Mucosa of stomach (tissue), 1 donor: ENCODE data around the gene WNT4.

Experiments used
- H3K27me3 ChIP-seq: one replicate; pipeline ENCODE4 v1.7.0; 2013; ENCODE audit warnings: mild to moderate bottlenecking, low read length; ENCODE audit not compliant: control insufficient read depth, insufficient read depth
- H3K36me3 ChIP-seq: one replicate; pipeline ENCODE4 v1.7.0; 2013; ENCODE audit warnings: low read length; ENCODE audit not compliant: control insufficient read depth, insufficient read depth
- H3K4me1 ChIP-seq: one replicate; pipeline ENCODE4 v1.7.0; 2013; ENCODE audit warnings: mild to moderate bottlenecking, low read length; ENCODE audit not compliant: control insufficient read depth, insufficient read depth
- H3K4me3 ChIP-seq: one replicate; pipeline ENCODE4 v1.7.0; 2013; ENCODE audit warnings: low read length
- H3K9ac ChIP-seq: one replicate; pipeline ENCODE4 v1.7.0; 2013; ENCODE audit warnings: mild to moderate bottlenecking, low read length, moderate library complexity
- H3K9me3 ChIP-seq: one replicate; pipeline ENCODE4 v1.7.0; 2013; ENCODE audit warnings: mild to moderate bottlenecking, low read length, moderate library complexity; ENCODE audit not compliant: control insufficient read depth
- donor health status: Pancreatic carcinoma.

WNT4 gene

GRCh38 chr1:22137004-22137720, 5.7 kb downstream of the WNT4 start:
- no peaks in the 10 kb centered on the region for H3K36me3 ChIP-seq
- peaks cover 22% of the 10 kb centered on the region for H3K27me3 ChIP-seq
- peaks cover 6% of the 10 kb centered on the region for H3K4me1 ChIP-seq
- H3K9me3 ChIP-seq, result no peaks in the 10 kb centered on the region
- no peak overlapping the region for H3K9ac ChIP-seq
- H3K4me3 ChIP-seq, result no peak overlapping the region

DNA sequence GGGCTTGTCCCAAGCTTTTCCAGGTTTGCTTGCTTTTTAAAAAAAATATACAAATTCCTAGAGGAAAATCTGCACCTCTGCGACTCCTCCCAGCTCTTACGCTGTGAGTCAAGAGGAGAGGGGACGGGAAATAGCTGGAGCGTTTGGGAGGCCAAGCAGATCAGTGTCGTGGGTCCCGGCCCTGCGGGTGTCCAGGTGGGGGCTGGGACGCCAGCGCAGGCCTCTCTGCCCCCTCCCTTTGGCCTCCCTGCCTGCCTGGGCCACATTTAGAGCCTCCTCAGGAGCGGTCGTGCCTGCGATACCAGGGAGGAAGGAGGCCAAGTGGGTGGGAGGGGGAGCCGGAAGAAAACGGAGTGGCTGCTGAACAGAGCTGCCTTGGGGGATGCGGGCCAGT, 9.0 kb downstream of the WNT4 start:
- Histone ChIP-seq H3K9ac (no peak overlapping the region), H3K4me1 (peaks cover 6% of the 10 kb centered on the region), H3K27me3 (peaks cover 4% of the 10 kb centered on the region), H3K36me3 (no peaks in the 10 kb centered on the region), H3K9me3 (no peaks in the 10 kb centered on the region), H3K4me3 (no peak overlapping the region)

- Histone ChIP-seq H3K9me3 (no peaks in the 10 kb centered on the region), H3K4me1 (peaks cover 5% of the 10 kb centered on the region), H3K36me3 (no peaks in the 10 kb centered on the region), H3K4me3 (no peak overlapping the region), H3K9ac (no peak overlapping the region), H3K27me3 (peaks cover 4% of the 10 kb centered on the region)
Observed at GRCh38 chr1:22133247-22133930, 9.5 kb downstream of the WNT4 start.

DNA sequence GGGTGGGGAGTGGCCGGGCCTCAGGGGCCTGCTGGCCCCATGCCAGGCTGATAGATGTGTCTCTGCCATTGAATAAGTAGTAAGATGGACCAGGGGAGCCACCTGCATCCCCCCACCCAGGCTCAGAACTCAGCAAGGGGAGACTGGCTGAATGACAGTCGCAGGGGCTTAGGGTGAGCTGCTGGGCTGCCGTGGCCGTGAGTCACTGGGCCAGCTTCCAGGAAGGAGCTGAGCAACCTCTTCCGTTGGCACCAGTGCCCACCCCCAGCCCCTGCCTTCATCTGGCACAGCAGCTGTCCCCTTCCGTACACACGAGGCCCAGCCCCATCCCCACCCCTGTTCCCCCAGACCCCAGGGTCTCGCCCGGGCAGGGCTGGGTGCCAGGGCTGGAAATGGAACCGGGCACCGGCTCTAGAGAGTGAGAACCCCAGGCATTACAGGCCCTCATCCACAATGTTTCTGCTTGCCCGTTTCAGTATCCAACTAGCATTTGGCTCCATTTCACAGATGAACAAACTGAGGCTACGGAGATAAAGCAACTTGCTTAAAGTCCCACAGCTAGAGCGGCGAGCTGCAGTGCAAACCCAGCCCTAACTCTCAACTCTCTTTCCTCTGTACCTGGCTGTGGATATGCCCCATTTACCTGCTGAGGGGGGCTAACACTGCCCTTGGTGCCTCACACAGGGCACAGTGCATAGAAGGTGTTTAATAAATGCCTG, 10.2 kb downstream of the WNT4 start:
- no peaks in the 10 kb centered on the region for H3K9me3 ChIP-seq
- H3K27me3 ChIP-seq, result peaks cover 4% of the 10 kb centered on the region
- H3K4me3 ChIP-seq, result no peak overlapping the region
- H3K36me3 ChIP-seq, result no peaks in the 10 kb centered on the region
- H3K4me1 ChIP-seq, result peaks cover 5% of the 10 kb centered on the region
- H3K9ac ChIP-seq, result no peak overlapping the region

DNA sequence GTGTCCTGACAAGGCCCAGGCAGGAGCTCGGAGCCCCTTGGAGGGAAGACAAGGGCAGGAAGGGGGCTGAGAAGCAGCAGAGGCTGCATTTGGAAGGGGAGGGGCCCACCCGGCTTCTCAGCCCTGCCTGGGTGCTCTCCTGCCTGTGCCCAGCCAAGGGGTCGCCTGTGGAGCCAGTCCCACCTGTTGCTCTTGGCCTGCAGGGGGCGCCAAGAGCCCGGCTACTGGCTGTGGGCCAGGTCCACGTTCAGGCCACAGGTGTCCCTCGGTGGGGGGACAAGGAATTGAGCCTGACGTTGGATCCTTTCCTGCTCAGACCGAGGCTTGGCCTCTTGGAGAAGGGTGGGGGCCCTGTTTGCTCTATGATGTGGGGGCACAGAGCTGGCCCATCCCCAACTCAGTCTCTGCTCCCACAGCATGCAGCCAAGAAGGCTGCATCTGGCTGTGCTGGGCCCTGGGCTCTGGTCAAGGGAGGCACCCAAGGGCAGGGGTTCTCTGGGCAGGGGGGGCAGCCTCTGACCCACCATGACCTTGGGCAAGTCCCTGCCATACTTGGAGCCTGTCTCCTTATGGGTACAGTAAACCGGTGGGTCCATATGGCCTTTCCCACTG, 10.9 kb downstream of the WNT4 start:
- Histone ChIP-seq H3K9me3 (no peaks in the 10 kb centered on the region), H3K36me3 (no peaks in the 10 kb centered on the region), H3K9ac (no peak overlapping the region), H3K4me3 (no peak overlapping the region), H3K27me3 (peaks cover 4% of the 10 kb centered on the region), H3K4me1 (peaks cover 5% of the 10 kb centered on the region)

- Histone ChIP-seq H3K36me3 (no peaks in the 10 kb centered on the region), H3K27me3 (peaks cover 4% of the 10 kb centered on the region), H3K4me1 (peaks cover 5% of the 10 kb centered on the region), H3K4me3 (no peak overlapping the region), H3K9ac (no peak overlapping the region), H3K9me3 (no peaks in the 10 kb centered on the region)
Observed at GRCh38 chr1:22131062-22131461, 11.8 kb downstream of the WNT4 start.

DNA sequence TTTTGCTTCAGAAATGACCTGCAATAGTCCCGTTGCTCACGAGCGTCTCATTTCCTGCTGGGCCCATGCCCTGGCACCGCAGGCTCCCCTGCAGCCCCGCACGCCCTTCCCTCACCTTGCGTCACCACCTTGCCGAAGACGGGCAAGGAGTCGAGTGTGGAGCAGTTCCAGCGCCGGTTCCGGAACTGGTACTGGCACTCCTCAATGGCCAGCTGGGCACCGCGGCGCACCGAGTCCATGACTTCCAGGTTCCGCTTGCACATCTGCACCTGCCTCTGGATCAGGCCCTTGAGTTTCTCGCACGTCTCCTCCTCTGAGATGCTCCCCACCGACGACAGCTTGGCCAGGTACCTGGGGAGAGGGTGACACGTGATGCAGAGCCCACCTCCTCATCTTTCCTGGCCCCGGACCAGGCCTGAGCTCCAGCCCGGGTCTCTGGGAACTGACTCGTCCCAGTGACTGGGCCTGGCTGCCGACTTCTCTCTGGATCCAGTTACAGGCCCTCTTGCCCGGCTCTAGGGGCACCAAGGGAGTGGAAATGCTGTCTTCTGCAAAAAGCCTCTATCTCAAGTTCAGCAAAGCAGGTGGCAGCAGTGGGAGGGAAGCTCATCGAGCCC, 13.3 kb downstream of the WNT4 start:
- Histone ChIP-seq H3K9me3 (no peaks in the 10 kb centered on the region), H3K4me3 (no peak overlapping the region), H3K9ac (no peak overlapping the region)

DNA sequence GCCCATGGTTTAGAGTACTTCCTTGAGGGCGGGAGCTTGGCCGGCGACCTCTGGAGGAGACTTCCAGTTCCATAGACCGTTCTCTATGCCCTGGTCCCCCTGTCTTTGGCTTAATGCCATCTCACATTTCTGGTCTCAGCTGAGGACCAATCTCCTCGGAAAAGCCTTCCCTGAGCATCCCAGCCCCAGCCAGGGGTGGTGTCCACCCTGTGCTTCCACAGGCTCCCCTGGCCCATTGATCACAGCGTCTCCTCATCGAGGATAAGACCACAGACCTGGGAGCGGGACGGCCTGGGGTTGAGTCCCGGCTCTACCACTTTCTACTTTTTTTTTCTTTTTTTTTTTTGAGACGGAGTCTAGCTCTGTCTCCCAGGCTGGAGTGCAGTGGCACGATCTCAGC, 14.5 kb downstream of the WNT4 start:
- Histone ChIP-seq H3K4me3 (no peak overlapping the region), H3K9me3 (no peaks in the 10 kb centered on the region), H3K27me3 (peaks cover 4% of the 10 kb centered on the region), H3K36me3 (no peaks in the 10 kb centered on the region), H3K9ac (no peak overlapping the region), H3K4me1 (peaks cover 5% of the 10 kb centered on the region)

More for the DNA sequence above, 13.3 kb downstream of the WNT4 start:
- no peaks in the 10 kb centered on the region for H3K36me3 ChIP-seq
- H3K27me3 ChIP-seq, result peaks cover 4% of the 10 kb centered on the region
- H3K4me1 ChIP-seq, result peaks cover 5% of the 10 kb centered on the region

- no peaks in the 10 kb centered on the region for H3K36me3 ChIP-seq
- no peak overlapping the region for H3K9ac ChIP-seq
- H3K9me3 ChIP-seq, result no peaks in the 10 kb centered on the region
- no peak overlapping the region for H3K4me3 ChIP-seq
- peaks cover 5% of the 10 kb centered on the region for H3K4me1 ChIP-seq
- peaks cover 4% of the 10 kb centered on the region for H3K27me3 ChIP-seq
Observed at GRCh38 chr1:22127731-22128130, 15.2 kb downstream of the WNT4 start.

DNA sequence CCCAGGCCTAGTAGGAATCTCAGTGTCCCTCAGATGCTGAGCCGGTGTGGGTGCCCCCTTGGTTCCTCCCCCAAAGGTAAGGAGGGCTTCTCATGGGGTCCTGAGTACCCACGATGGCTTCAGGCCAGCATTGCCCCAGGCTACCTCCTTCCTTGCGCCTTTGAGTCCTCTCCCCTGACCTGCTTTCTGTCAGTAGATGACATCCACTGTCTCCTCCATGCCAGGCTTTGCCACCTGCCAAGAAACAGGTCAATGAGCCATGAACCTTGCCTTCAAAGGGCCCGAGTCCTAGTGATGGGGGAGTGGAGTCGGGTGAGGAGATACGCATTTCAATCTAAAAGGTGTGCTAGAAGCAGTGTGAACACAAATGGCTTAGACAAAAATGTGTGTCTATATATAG, 15.6 kb downstream of the WNT4 start:
- H3K27me3 ChIP-seq, result peaks cover 2% of the 10 kb centered on the region
- H3K4me3 ChIP-seq, result no peak overlapping the region
- H3K9me3 ChIP-seq, result no peaks in the 10 kb centered on the region
- H3K9ac ChIP-seq, result no peak overlapping the region
- no peaks in the 10 kb centered on the region for H3K36me3 ChIP-seq
- peaks cover 3% of the 10 kb centered on the region for H3K4me1 ChIP-seq

DNA sequence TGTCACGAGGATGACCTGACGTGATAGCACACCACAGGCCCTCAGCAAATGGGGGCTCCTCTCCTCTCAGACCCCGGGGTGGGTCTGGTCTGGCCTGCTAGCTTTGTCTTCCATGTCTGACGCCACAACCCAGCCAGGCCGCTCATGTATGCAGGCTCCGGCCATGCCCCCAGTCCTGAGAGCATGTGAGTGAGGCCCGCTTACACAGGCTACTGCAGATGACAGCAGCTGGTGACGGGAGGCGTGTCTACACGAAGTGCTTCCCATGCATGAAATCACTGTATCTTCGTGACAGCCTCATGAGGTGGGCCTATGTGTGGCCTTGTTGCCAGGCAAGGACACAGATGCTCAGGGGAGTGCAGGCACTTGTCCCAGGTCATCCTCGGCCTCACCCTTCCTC, 16.4 kb downstream of the WNT4 start:
- no peaks in the 10 kb centered on the region for H3K27me3 ChIP-seq
- no peak overlapping the region for H3K4me3 ChIP-seq
- H3K9ac ChIP-seq, result no peak overlapping the region
- no peaks in the 10 kb centered on the region for H3K4me1 ChIP-seq
- no peaks in the 10 kb centered on the region for H3K9me3 ChIP-seq
- H3K36me3 ChIP-seq, result no peaks in the 10 kb centered on the region
